NCI-H146 (cell line): Measurements from ENCODE around the gene BRINP1.

Source experiments
- DNase-seq: peaks from one replicate; lab custom pipeline; 2025; lab: John Stamatoyannopoulos, UW

BRINP1 gene

GRCh38 chr9:119121899-119122298 lies 247.3 kb downstream of the BRINP1 start:
- DNase-seq: no peak

- DNase-seq: no peak
Measured at GRCh38 chr9:119117409-119117808, 251.8 kb downstream of the BRINP1 start.
